DMS114 treated with DMSO at 0.1 percent for 48 hours (cell line): Measurements from ENCODE around the gene TBC1D1.

Experiments
- DNase-seq: peaks from one replicate; lab custom pipeline; 2025; ENCODE audit not compliant: unreplicated experiment; lab: John Stamatoyannopoulos, UW

The TBC1D1 gene

GRCh38 chr4:37889849-37890800 lies 759 bp upstream of the TBC1D1 start:
- DNase-seq, result no peak

GRCh38 chr4:37891260-37892159 lies 626 bp downstream of the TBC1D1 start:
- no peak for DNase-seq

- DNase-seq, result no peak
Measured at GRCh38 chr4:37892641-37893040, 1.8 kb downstream of the TBC1D1 start.

GRCh38 chr4:37893164-37893563 lies 2.3 kb downstream of the TBC1D1 start:
- no peak for DNase-seq

GRCh38 chr4:37895271-37895670 lies 4.4 kb downstream of the TBC1D1 start:
- no peak for DNase-seq

- DNase-seq, result no peak
Measured at GRCh38 chr4:37896206-37896860, 5.4 kb downstream of the TBC1D1 start.

- no peak for DNase-seq
Measured at GRCh38 chr4:37902212-37902611, 11.3 kb downstream of the TBC1D1 start.

GRCh38 chr4:37902738-37903693 lies 12.1 kb downstream of the TBC1D1 start:
- no peak for DNase-seq

- no peak for DNase-seq
Measured at GRCh38 chr4:37903901-37904300, 13.0 kb downstream of the TBC1D1 start.

- no peak for DNase-seq
Measured at GRCh38 chr4:37904824-37905223, 13.9 kb downstream of the TBC1D1 start.

GRCh38 chr4:37905533-37906169 lies 14.8 kb downstream of the TBC1D1 start:
- DNase-seq, result no peak

GRCh38 chr4:37908488-37909331 lies 17.8 kb downstream of the TBC1D1 start:
- DNase-seq, result no peak

- DNase-seq, result no peak
Measured at GRCh38 chr4:37909332-37910090, 18.6 kb downstream of the TBC1D1 start.

- DNase-seq, result no peak
Measured at GRCh38 chr4:37910091-37910486, 19.2 kb downstream of the TBC1D1 start.

- DNase-seq, result no peak
Measured at GRCh38 chr4:37914539-37914938, 23.7 kb downstream of the TBC1D1 start.

- no peak for DNase-seq
Measured at GRCh38 chr4:37917388-37917787, 26.5 kb downstream of the TBC1D1 start.

GRCh38 chr4:37918653-37919052 lies 27.8 kb downstream of the TBC1D1 start:
- DNase-seq, result no peak

GRCh38 chr4:37922328-37922727 lies 31.4 kb downstream of the TBC1D1 start:
- no peak for DNase-seq
